ENCODE data around the gene ERC2.

ERC2 gene

DNA sequence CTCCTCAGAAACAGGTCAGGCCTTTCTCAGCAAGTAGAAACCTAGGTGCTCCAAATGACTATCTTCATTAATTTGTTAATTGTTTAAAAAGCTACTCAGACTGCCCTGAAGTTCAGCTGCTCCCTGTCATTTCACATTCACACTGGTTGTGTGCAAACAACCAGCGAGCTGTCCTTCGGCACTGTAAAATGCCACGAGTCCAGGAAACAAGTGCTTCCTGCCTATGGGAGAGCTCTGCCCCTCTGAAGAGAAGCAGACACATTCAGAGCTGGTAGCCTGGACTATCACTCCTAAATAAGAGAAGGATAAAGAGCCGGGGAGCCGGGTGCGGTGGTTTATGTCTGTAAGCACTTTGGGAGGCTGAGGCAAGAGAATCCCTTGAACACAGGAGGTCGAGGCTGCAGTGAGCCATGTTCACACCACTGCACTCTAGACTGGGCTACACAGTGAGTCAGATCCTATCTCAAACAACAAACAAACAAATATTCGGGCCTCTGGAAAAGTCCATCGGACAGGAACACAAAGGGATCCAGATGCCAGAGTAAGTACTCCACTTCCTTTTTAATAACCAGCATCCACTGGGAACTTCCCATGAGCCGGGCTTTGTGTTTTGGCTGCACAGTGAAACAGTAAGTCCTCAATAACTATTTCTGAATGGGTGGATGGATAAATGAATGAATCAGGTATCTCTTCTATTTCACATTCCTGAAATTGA is 866.7 kb downstream of the ERC2 start:
- no peak overlapping the region for H3K4me3 ChIP-seq (ENCODE audit: low read depth, low read length)
- no peaks in the 10 kb centered on the region for H3K36me3 ChIP-seq (ENCODE audit: control insufficient read depth in 2 of 2, insufficient read depth in 1 of 2, low read length in 2 of 2)
- TF ChIP-seq ZNF777 (tag by site-specific recombination; IDR thresholded peaks at IDR 0.05; ENCODE audit: borderline replicate concordance) = no peak
- no peaks in the 10 kb centered on the region for H3K9me3 ChIP-seq (ENCODE audit: control insufficient read depth, insufficient read depth, low read depth, low read length)
- no peak overlapping the region for H3K27ac ChIP-seq (ENCODE audit: extremely low read depth, low read depth, low read length)
- ChIA-PET POLR2A (no interaction called here), CTCF (no interaction called here)
- no peaks in the 10 kb centered on the region for H3K4me1 ChIP-seq (ENCODE audit: control insufficient read depth, insufficient read depth, low read length)

DNA sequence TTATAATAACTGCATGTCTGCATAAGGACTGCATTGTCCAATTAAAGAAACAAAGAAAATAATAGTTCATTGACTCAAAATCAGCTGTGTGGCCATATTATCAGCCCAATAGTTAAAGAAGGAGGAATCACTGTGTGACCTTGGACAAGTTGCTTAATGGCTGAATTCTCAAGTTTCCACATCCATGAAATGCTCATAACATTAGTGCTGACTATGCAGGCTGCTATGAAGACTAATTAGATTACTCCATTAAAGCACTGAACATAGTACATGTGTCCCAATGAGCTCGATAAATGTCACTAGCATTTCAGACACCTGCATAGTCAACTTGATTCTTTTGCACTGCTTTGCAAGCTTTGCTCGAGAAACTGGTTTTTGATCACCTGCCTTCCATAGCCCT is 870.0 kb downstream of the ERC2 start:
- H3K27ac ChIP-seq (ENCODE audit: extremely low read depth, low read depth, low read length) = no peak overlapping the region
- TF ChIP-seq ZNF169 (tag by site-specific recombination; IDR thresholded peaks at IDR 0.05) (no peak), GLI4 (tag by site-specific recombination; IDR thresholded peaks at IDR 0.05) (no peak), ZNF146 (tag by site-specific recombination; IDR thresholded peaks at IDR 0.05) (no peak), ZNF266 (tag by site-specific recombination; IDR thresholded peaks at IDR 0.05; ENCODE audit: low read depth) (no peak), ZNF610 (tag by site-specific recombination; IDR thresholded peaks at IDR 0.05; ENCODE audit: borderline replicate concordance) (no peak), ZNF530 (tag by site-specific recombination; IDR thresholded peaks at IDR 0.05; ENCODE audit: low read depth) (no peak), BCL11B (tag by site-specific recombination; IDR thresholded peaks at IDR 0.05; ENCODE audit: low read depth) (no peak), ZNF416 (tag by site-specific recombination; IDR thresholded peaks at IDR 0.05) (no peak), SP2 (tag by site-specific recombination; IDR thresholded peaks at IDR 0.05) (no peak)
- TF ChIP-seq, protein P1, sequence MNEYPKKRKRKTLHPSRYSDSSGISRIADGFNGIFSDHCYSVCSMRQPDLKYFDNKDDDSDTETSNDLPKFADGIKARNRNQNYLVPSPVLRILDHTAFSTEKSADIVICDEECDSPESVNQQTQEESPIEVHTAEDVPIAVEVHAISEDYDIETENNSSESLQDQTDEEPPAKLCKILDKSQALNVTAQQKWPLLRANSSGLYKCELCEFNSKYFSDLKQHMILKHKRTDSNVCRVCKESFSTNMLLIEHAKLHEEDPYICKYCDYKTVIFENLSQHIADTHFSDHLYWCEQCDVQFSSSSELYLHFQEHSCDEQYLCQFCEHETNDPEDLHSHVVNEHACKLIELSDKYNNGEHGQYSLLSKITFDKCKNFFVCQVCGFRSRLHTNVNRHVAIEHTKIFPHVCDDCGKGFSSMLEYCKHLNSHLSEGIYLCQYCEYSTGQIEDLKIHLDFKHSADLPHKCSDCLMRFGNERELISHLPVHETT (tag by site-specific recombination; IDR thresholded peaks at IDR 0.05) = no peak
- H3K36me3 ChIP-seq (ENCODE audit: control insufficient read depth in 2 of 2, insufficient read depth in 1 of 2, low read length in 2 of 2) = no peaks in the 10 kb centered on the region
- CTCF ChIA-PET = interaction anchor here (0.6 kb wide), 1 partner anchor 755 kb away, joined by 3 read pairs; no protein-coding TSS in a partner anchor
- POLR2A ChIA-PET = interaction anchor here (0.6 kb wide), 1 partner anchor 75 kb away, joined by 5 read pairs; no protein-coding TSS in a partner anchor
- no peaks in the 10 kb centered on the region for H3K9me3 ChIP-seq (ENCODE audit: control insufficient read depth, insufficient read depth, low read depth, low read length)
- H3K4me1 ChIP-seq (ENCODE audit: control insufficient read depth, insufficient read depth, low read length) = no peaks in the 10 kb centered on the region
- H3K4me3 ChIP-seq (ENCODE audit: low read depth, low read length) = no peak overlapping the region

DNA sequence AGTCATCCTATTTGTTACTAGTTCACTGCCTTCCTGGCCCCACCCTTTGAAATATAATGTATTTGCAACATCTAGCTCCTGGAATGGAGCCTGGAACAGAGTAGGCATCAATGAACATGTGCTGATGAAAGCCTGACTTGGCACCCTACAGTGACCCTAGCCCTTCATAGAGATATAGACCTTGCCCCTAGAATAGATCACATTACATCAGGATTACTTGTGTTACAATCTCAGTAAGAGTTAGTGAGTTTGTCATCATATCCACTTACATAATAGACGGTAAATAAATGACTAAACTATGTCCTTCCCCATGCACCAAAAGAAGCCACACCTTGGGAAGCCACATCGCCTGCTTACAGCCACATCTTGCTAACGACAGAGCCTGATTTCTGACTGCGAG is 870.6 kb downstream of the ERC2 start:
- TF ChIP-seq SETDB1 (IDR thresholded peaks at IDR 0.05; ENCODE audit: insufficient read length, low read length) (peak; percentile 52), TRIM28 (IDR thresholded peaks at IDR 0.05; ENCODE audit: borderline replicate concordance, low read length) (peak; percentile 59; the same call in 1 of the 2 replicates), ZNF426 (tag by site-specific recombination; IDR thresholded peaks at IDR 0.05) (no peak), ZNF248 (tag by site-specific recombination; IDR thresholded peaks at IDR 0.05) (no peak), ZNF660 (tag by site-specific recombination; IDR thresholded peaks at IDR 0.05) (0 out of 2 replicates have a peak, but pooled peaks have one; percentile 30)
- Histone ChIP-seq H3K4me3 (ENCODE audit: low read depth, low read length) (no peak overlapping the region), H3K27ac (ENCODE audit: extremely low read depth, low read depth, low read length) (no peak overlapping the region), H3K36me3 (ENCODE audit: control insufficient read depth in 2 of 2, insufficient read depth in 1 of 2, low read length in 2 of 2) (no peaks in the 10 kb centered on the region), H3K9me3 (ENCODE audit: control insufficient read depth, insufficient read depth, low read depth, low read length) (no peaks in the 10 kb centered on the region), H3K4me1 (ENCODE audit: control insufficient read depth, insufficient read depth, low read length) (no peaks in the 10 kb centered on the region)
- POLR2A ChIA-PET = interaction anchor here (0.6 kb wide), 1 partner anchor 76 kb away, joined by 5 read pairs; no protein-coding TSS in a partner anchor
- CTCF ChIA-PET = interaction anchor here (0.6 kb wide), 1 partner anchor 755 kb away, joined by 3 read pairs; no protein-coding TSS in a partner anchor

DNA sequence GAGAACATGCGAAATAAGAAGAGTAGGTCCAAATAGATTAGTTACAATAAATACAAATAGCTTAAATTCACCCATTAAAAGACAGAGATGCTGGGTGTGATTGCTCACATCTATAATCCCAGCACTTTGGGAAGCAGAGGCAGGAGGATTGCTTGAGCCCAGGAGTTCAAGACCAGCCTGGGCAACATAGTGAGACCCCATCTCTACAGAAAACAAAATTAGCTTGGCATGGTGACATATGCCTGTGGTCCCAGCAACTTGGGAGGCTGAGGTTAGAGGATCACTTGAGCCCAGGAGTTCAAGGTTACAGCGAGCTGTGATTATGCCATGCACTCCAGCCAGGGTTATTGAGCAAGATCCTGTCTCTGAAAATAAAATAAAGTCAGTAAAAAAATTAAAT is 872.1 kb downstream of the ERC2 start:
- ChIA-PET CTCF (no interaction called here), POLR2A (no interaction called here)
- H3K4me3 ChIP-seq (ENCODE audit: low read depth, low read length) = no peak overlapping the region
- H3K36me3 ChIP-seq (ENCODE audit: control insufficient read depth in 2 of 2, insufficient read depth in 1 of 2, low read length in 2 of 2) = no peaks in the 10 kb centered on the region
- no peaks in the 10 kb centered on the region for H3K4me1 ChIP-seq (ENCODE audit: control insufficient read depth, insufficient read depth, low read length)
- TF ChIP-seq ZNF777 (tag by site-specific recombination; IDR thresholded peaks at IDR 0.05; ENCODE audit: borderline replicate concordance) (no peak), ZNF121 (tag by site-specific recombination; IDR thresholded peaks at IDR 0.05) (peak; percentile 58; the same call in 1 of the 2 replicates)
- H3K9me3 ChIP-seq (ENCODE audit: control insufficient read depth, insufficient read depth, low read depth, low read length) = no peaks in the 10 kb centered on the region
- H3K27ac ChIP-seq (ENCODE audit: extremely low read depth, low read depth, low read length) = no peak overlapping the region

Measured in HEK293 (cell line).